Measurements from ENCODE around the gene ZNF451. TPM values are rescaled to one million over a fixed set of nuclear protein-coding genes. Genes with fewer than 3 reads are reported as not detected.
"Not testable (repeated sequence)": the region's sequence is repeated elsewhere in the genome, so short reads cannot be mapped to it uniquely, and the experiment has no call there.

Gene ZNF451
- polyA plus RNA-seq (2011; rRNA removed) (18.6 and 23.0 TPM in 2 replicates), polyA plus RNA-seq (2017; fragmentation: RNase III; extraction: RNeasy Plus Mini Kit Qiagen cat#74134 plus additional on column Dnase treatment) (7.6 to 8.9 TPM (median 8.7 TPM) in 3 replicates), polyA minus RNA-seq (2011; rRNA and poly(A)+ RNA removed) (25.9 and 36.0 TPM in 2 replicates)
- polyA plus RNA-seq (2012; cell fraction: cytosol; rRNA removed): 4.0 and 4.1 TPM in 2 replicates
- polyA plus RNA-seq (2012; cell fraction: nucleus; rRNA removed): 3.9 and 4.3 TPM in 2 replicates

GRCh38 chr6:57089687-57090457 lies at the start of gene ZNF451:
Gene ZNF451, plus strand, starts transcription at chr6:57090188. Its CDS starts 66 bp downstream, at chr6:57090254.
- ChIA-PET CTCF (interaction anchor here (0.7 to 1.4 kb wide), 2 partner anchors 24 to 227 kb away, joined by 3 to 4 read pairs; no protein-coding TSS in a partner anchor), POLR2A (no interaction called here)
- H3K4me1 ChIP-seq: peaks cover 19% of the 10 kb centered on the region
- 2% methylated on average over 8 of the region's 58 CpGs for WGBS (ENCODE audit: missing lambda C conversion rate)
- ATAC-seq: peak; percentile 96 to 97
- no peaks in the 10 kb centered on the region for H3K9me3 ChIP-seq
- TF ChIP-seq MAX (IDR thresholded peaks at IDR 0.05): peak; percentile 53
- TF ChIP-seq RAD21 (conservative IDR thresholded peaks at IDR 0.05 in 1 of 2, IDR thresholded peaks at IDR 0.05 in 1 of 2): no peak
- no peak for TF ChIP-seq USF2 (IDR thresholded peaks at IDR 0.05)
- no peak for TF ChIP-seq RNF2 (IDR thresholded peaks at IDR 0.05; ENCODE audit: borderline replicate concordance, low read depth)
- peak in 1 of 2 experiments; percentile 30; a peak in 1 of 5 replicates for TF ChIP-seq JUN (IDR thresholded peaks at IDR 0.05)
- TF ChIP-seq POLR2A (IDR thresholded peaks at IDR 0.05; ENCODE audit: low read length): peak; percentile 36
- peak; percentile 88 for TF ChIP-seq E2F6 (IDR thresholded peaks at IDR 0.05; ENCODE audit: borderline replicate concordance, low read depth)
- TF ChIP-seq RCOR1 (IDR thresholded peaks at IDR 0.05; ENCODE audit: low read depth, low read length): no peak
- DNase-seq (ENCODE audit: low read depth in 1 of 2, low spot score in 1 of 2): peak; percentile 82 to 93
- no peak for FAIRE-seq
- H3K4me3 ChIP-seq: peak within 1 kb of the TSS; percentile 55
- peak within 1 kb of the TSS; percentile 95 for H3K4me2 ChIP-seq
- peak within 1 kb of the TSS; percentile 71 to 85 for H3K27ac ChIP-seq

GRCh38 chr6:57044061-57044460 lies 45.9 kb upstream of the ZNF451 start:
- FAIRE-seq; POLR2A ChIA-PET; H3K27ac ChIP-seq; ATAC-seq; H3K4me2 ChIP-seq; CTCF ChIA-PET; DNase-seq (ENCODE audit: low read depth in 1 of 2, low spot score in 1 of 2); H3K9me3 ChIP-seq; H3K4me3 ChIP-seq: not testable (repeated sequence)
- H3K4me1 ChIP-seq: peaks cover 12% of the 10 kb centered on the region; the same call in 1 of the 3 replicates
- WGBS (ENCODE audit: missing lambda C conversion rate): 57% methylated on average over 1 of the region's 1 CpG

GRCh38 chr6:57044568-57044967 lies 45.4 kb upstream of the ZNF451 start:
- Histone ChIP-seq H3K4me2 (no peak overlapping the region), H3K9me3 (peaks cover 3% of the 10 kb centered on the region; the same call in 1 of the 3 replicates), H3K4me3 (no peak overlapping the region), H3K27ac (no peak overlapping the region), H3K4me1 (peaks cover 12% of the 10 kb centered on the region; the same call in 1 of the 3 replicates)
- ChIA-PET CTCF (interaction anchor here (1.2 to 1.6 kb wide), 2 partner anchors 24 to 89 kb away, joined by 3 to 5 read pairs; partner anchors contain the start of gene BEND6), POLR2A (no interaction called here)
- no peak for TF ChIP-seq BHLHE40 (IDR thresholded peaks at IDR 0.05; ENCODE audit: low read depth, low read length)
- 82% methylated on average over 2 of the region's 2 CpGs for WGBS (ENCODE audit: missing lambda C conversion rate)
- ATAC-seq (no peak), FAIRE-seq (no peak), DNase-seq (ENCODE audit: low read depth in 1 of 2, low spot score in 1 of 2) (no peak)

GRCh38 chr6:57046332-57047256 lies 43.4 kb upstream of the ZNF451 start, which contains the start of gene KIAA1586:
Gene KIAA1586, plus strand, starts transcription at chr6:57046693. Its CDS starts 63 bp downstream, at chr6:57046756.
- CTCF ChIA-PET: interaction anchor here (1.5 to 1.6 kb wide), 2 partner anchors 9 to 26 kb away, joined by 3 read pairs; no protein-coding TSS in a partner anchor

GRCh38 chr6:57047257-57047585 lies 42.8 kb upstream of the ZNF451 start:
- H3K4me3 ChIP-seq; POLR2A ChIA-PET; DNase-seq (ENCODE audit: low read depth in 1 of 2, low spot score in 1 of 2); H3K4me2 ChIP-seq; H3K9me3 ChIP-seq; CTCF ChIA-PET; H3K27ac ChIP-seq; FAIRE-seq: not testable (repeated sequence)
- peaks cover 12% of the 10 kb centered on the region; the same call in 1 of the 3 replicates for H3K4me1 ChIP-seq
- no CpG with 5 or more reads among the region's 5 CpGs for WGBS (ENCODE audit: missing lambda C conversion rate)
- ATAC-seq: peak; percentile 19 to 22; a peak in 5 of 6 replicates

More at GRCh38 chr6:57046332-57047256, 43.4 kb upstream of the ZNF451 start, which contains the start of gene KIAA1586:
- H3K4me3 ChIP-seq: peak within 1 kb of the TSS; percentile 58
- ATAC-seq: peak; percentile 99 to 100
- peak within 1 kb of the TSS; percentile 73 to 81 for H3K27ac ChIP-seq
- peak; percentile 67; the same call in 1 of the 2 replicates for TF ChIP-seq E2F6 (IDR thresholded peaks at IDR 0.05; ENCODE audit: borderline replicate concordance, low read depth)
- TF ChIP-seq MAX (IDR thresholded peaks at IDR 0.05): peak; percentile 77; the same call in 1 of the 2 replicates
- TF ChIP-seq HOXB5 (CRISPR knock-in tag; IDR thresholded peaks at IDR 0.05): peak; percentile 67; the same call in 1 of the 2 replicates
- peak in 1 of 2 experiments; percentile 22; a peak in 1 of 5 replicates for TF ChIP-seq JUN (IDR thresholded peaks at IDR 0.05)
- peak; percentile 72; the same call in 1 of the 2 replicates for TF ChIP-seq HOXB13 (CRISPR knock-in tag; IDR thresholded peaks at IDR 0.05; ENCODE audit: low read depth)
- DNase-seq (ENCODE audit: low read depth in 1 of 2, low spot score in 1 of 2): peak; percentile 72 to 87
- POLR2A ChIA-PET: interaction anchor here (0.5 kb wide), 1 partner anchor 427 kb away, joined by 3 read pairs; no protein-coding TSS in a partner anchor
- H3K4me1 ChIP-seq: peaks cover 12% of the 10 kb centered on the region; the same call in 1 of the 3 replicates
- WGBS (ENCODE audit: missing lambda C conversion rate): 2% methylated on average over 35 of the region's 78 CpGs
- H3K9me3 ChIP-seq, FAIRE-seq: not testable (repeated sequence)
- H3K4me2 ChIP-seq: peak within 1 kb of the TSS; percentile 81

- peak overlapping the region; percentile 58 for H3K4me2 ChIP-seq
- WGBS (ENCODE audit: missing lambda C conversion rate): 98% methylated on average over 4 of the region's 6 CpGs
- CTCF ChIA-PET; H3K27ac ChIP-seq; H3K9me3 ChIP-seq; DNase-seq (ENCODE audit: low read depth in 1 of 2, low spot score in 1 of 2); ATAC-seq; POLR2A ChIA-PET; FAIRE-seq; H3K4me3 ChIP-seq: not testable (repeated sequence)
- H3K4me1 ChIP-seq: peaks cover 12% of the 10 kb centered on the region; the same call in 1 of the 3 replicates
Measured at GRCh38 chr6:57047859-57048258, 42.1 kb upstream of the ZNF451 start.
